Neutrophil (primary cell): ENCODE data around the gene B4GALT1.

ENCODE experiments used
- H3K27ac ChIP-seq: fragments of 200-600 bp; sonication (generic); 2 replicates; pipeline ENCODE4 v1.5.1; 2016; ENCODE audit warnings: mild to moderate bottlenecking, moderate library complexity
- H3K27me3 ChIP-seq: fragments of 200-600 bp; sonication (generic); 2 replicates; pipeline ENCODE4 v1.6.0; 2016; ENCODE audit warnings: mild to moderate bottlenecking
- H3K36me3 ChIP-seq: fragments of 200-600 bp; sonication (generic); 2 replicates; pipeline ENCODE4 v1.5.1; 2017
- H3K4me1 ChIP-seq, 2 experiments: fragments of 200-600 bp in 1 of 2; sonication (generic) in 1 of 2; 1 replicate in 1 of 2; 2 replicates in 1 of 2; pipeline versions ENCODE4 v1.5.1 to v1.6.1; 2013 to 2016; ENCODE audit warnings: low read depth in 1 of 2, low read length in 1 of 2, mild to moderate bottlenecking in 1 of 2, moderate library complexity in 1 of 2; ENCODE audit not compliant: control insufficient read depth in 1 of 2, insufficient read depth in 1 of 2
- H3K4me3 ChIP-seq, 2 experiments: fragments of 200-600 bp in 1 of 2; sonication (generic) in 1 of 2; 1 replicate in 1 of 2; 2 replicates in 1 of 2; pipeline ENCODE4 v1.5.1; 2013 to 2016; ENCODE audit warnings: low read depth in 1 of 2, low read length in 1 of 2, mild to moderate bottlenecking in 1 of 2, moderate library complexity in 1 of 2
- H3K9me3 ChIP-seq: fragments of 200-600 bp; sonication (generic); 2 replicates; pipeline ENCODE4 v1.5.1; 2016
- TF ChIP-seq, protein P1 (sequence below): fragments of 200-600 bp; sonication (generic); IDR thresholded peaks from 2 replicates; pipeline ENCODE4 v1.5.1; 2016; ENCODE audit warnings: antibody characterized with exemption

B4GALT1 gene

GRCh38 chr9:33117796-33118195, 49.3 kb downstream of the B4GALT1 start:
- TF ChIP-seq, protein P1, sequence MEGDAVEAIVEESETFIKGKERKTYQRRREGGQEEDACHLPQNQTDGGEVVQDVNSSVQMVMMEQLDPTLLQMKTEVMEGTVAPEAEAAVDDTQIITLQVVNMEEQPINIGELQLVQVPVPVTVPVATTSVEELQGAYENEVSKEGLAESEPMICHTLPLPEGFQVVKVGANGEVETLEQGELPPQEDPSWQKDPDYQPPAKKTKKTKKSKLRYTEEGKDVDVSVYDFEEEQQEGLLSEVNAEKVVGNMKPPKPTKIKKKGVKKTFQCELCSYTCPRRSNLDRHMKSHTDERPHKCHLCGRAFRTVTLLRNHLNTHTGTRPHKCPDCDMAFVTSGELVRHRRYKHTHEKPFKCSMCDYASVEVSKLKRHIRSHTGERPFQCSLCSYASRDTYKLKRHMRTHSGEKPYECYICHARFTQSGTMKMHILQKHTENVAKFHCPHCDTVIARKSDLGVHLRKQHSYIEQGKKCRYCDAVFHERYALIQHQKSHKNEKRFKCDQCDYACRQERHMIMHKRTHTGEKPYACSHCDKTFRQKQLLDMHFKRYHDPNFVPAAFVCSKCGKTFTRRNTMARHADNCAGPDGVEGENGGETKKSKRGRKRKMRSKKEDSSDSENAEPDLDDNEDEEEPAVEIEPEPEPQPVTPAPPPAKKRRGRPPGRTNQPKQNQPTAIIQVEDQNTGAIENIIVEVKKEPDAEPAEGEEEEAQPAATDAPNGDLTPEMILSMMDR: no peak
- H3K27me3 ChIP-seq: no peaks in the 10 kb centered on the region
- no peaks in the 10 kb centered on the region for H3K9me3 ChIP-seq
- peak overlapping the region; percentile 14 for H3K27ac ChIP-seq
- H3K4me1 ChIP-seq: no peaks in the 10 kb centered on the region
- H3K36me3 ChIP-seq: peaks cover 62% of the 10 kb centered on the region
- no peak overlapping the region for H3K4me3 ChIP-seq

- TF ChIP-seq, protein P1: no peak
Measured at GRCh38 chr9:33117306-33117705, 49.8 kb downstream of the B4GALT1 start.

GRCh38 chr9:33116860-33117259, 50.3 kb downstream of the B4GALT1 start:
- H3K4me3 ChIP-seq: no peak overlapping the region
- H3K9me3 ChIP-seq: no peaks in the 10 kb centered on the region
- H3K27ac ChIP-seq: peak overlapping the region; percentile 14
- H3K27me3 ChIP-seq: no peaks in the 10 kb centered on the region
- no peaks in the 10 kb centered on the region for H3K4me1 ChIP-seq
- peaks cover 72% of the 10 kb centered on the region for H3K36me3 ChIP-seq
- TF ChIP-seq, protein P1: no peak

More at GRCh38 chr9:33117306-33117705, 49.8 kb downstream of the B4GALT1 start:
- peak overlapping the region; percentile 14 for H3K27ac ChIP-seq
- no peaks in the 10 kb centered on the region for H3K9me3 ChIP-seq
- H3K36me3 ChIP-seq: peaks cover 67% of the 10 kb centered on the region
- no peaks in the 10 kb centered on the region for H3K4me1 ChIP-seq
- no peaks in the 10 kb centered on the region for H3K27me3 ChIP-seq
- H3K4me3 ChIP-seq: no peak overlapping the region

DNA sequence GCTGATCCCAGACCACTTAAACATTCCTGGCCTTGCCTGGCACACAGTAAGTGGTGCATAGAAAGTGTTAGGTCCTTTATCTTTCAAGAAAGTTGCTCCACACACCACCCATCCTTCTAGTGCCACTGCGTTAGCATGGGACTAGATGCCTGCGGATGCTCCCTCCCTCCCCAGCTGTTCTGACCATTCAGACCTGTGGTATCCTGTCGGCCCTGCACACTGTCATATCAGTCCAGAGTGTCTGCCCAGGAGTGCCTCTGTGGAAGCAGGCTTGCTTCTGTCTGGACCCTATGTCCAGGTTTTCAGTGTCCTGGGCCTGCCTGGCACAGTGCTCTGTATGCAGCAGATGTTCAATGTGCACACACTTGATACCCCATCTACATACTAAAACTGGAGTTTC, 52.4 kb downstream of the B4GALT1 start:
- no peaks in the 10 kb centered on the region for H3K4me1 ChIP-seq
- no peak overlapping the region for H3K27ac ChIP-seq
- H3K9me3 ChIP-seq: no peaks in the 10 kb centered on the region
- no peaks in the 10 kb centered on the region for H3K27me3 ChIP-seq
- TF ChIP-seq, protein P1: no peak
- H3K4me3 ChIP-seq: no peak overlapping the region
- peaks cover 79% of the 10 kb centered on the region for H3K36me3 ChIP-seq

DNA sequence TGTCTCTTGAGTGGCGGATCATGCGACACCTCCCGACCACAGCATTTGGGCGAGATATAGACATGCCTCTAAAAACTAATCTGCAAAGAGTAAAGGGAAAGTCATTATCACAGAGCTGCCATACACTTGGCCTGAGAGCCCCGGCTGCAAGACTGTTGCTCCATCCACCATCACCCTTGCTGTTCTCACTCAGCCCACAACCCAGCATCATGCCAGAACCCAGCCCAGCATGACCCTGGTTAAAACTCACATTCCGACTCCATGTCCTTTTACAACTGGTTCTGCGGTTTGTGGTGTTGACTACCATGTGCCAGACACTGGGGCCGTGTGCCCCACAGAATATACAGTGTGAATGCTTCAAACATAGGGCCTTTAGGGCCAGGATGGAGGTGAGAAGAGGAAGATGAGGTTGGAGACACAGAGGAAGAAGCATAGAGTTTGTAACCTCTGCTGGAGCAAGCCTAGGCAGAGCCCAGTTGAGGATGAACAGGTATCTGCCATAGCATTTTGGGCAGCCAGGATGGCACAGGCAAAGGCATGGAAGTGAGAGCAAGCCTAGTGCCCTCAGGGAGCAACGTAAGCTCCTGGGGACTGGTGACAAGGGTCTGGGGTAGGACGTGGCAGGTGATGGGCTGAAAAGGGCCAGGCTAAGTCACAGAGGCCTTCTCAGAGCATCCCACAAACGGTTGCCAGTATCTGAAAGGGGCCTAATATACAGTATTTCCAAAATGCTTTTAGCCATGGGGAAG, 53.2 kb downstream of the B4GALT1 start:
- H3K9me3 ChIP-seq: no peaks in the 10 kb centered on the region
- TF ChIP-seq, protein P1: no peak
- H3K36me3 ChIP-seq: peaks cover 79% of the 10 kb centered on the region
- no peak overlapping the region for H3K4me3 ChIP-seq
- peak overlapping the region; percentile 4 for H3K27ac ChIP-seq
- no peaks in the 10 kb centered on the region for H3K27me3 ChIP-seq
- no peaks in the 10 kb centered on the region for H3K4me1 ChIP-seq
